GM21529 (cell line): ENCODE measurements around the gene PVALEF.

Experiments used
- ATAC-seq: cut with Tn5 transposase; IDR thresholded peaks from one replicate; pipeline ENCODE4 v1.9.1; 2021; ENCODE audit not compliant: unreplicated experiment

PVALEF gene

GRCh38 chr17:81180836-81181810, 15.8 kb downstream of the PVALEF start:
- no peak for ATAC-seq

GRCh38 chr17:81181811-81182185, 16.5 kb downstream of the PVALEF start:
- ATAC-seq, result no peak

GRCh38 chr17:81182596-81182995, 17.3 kb downstream of the PVALEF start:
- ATAC-seq, result no peak

GRCh38 chr17:81183316-81183715, 18.0 kb downstream of the PVALEF start:
- no peak for ATAC-seq

- no peak for ATAC-seq
Observed at GRCh38 chr17:81183807-81184206, 18.5 kb downstream of the PVALEF start.

- ATAC-seq, result no peak
Observed at GRCh38 chr17:81184555-81184954, 19.2 kb downstream of the PVALEF start.

- no peak for ATAC-seq
Observed at GRCh38 chr17:81186203-81186602, 20.9 kb downstream of the PVALEF start.

GRCh38 chr17:81187120-81187519, 21.8 kb downstream of the PVALEF start:
- no peak for ATAC-seq

- no peak for ATAC-seq
Observed at GRCh38 chr17:81187586-81188490, 22.5 kb downstream of the PVALEF start.

- ATAC-seq, result no peak
Observed at GRCh38 chr17:81188491-81188840, 23.2 kb downstream of the PVALEF start.

- no peak for ATAC-seq
Observed at GRCh38 chr17:81189016-81189415, 23.7 kb downstream of the PVALEF start.

- ATAC-seq, result no peak
Observed at GRCh38 chr17:81189670-81190530, 24.6 kb downstream of the PVALEF start.

- ATAC-seq, result no peak
Observed at GRCh38 chr17:81190591-81190990, 25.3 kb downstream of the PVALEF start.

GRCh38 chr17:81191116-81191515, 25.8 kb downstream of the PVALEF start:
- no peak for ATAC-seq

GRCh38 chr17:81191646-81192045, 26.3 kb downstream of the PVALEF start:
- no peak for ATAC-seq

GRCh38 chr17:81192386-81193050, 27.2 kb downstream of the PVALEF start:
- ATAC-seq, result no peak

- ATAC-seq, result no peak
Observed at GRCh38 chr17:81193051-81193410, 27.7 kb downstream of the PVALEF start.

- no peak for ATAC-seq
Observed at GRCh38 chr17:81193470-81194224, 28.3 kb downstream of the PVALEF start.

- no peak for ATAC-seq
Observed at GRCh38 chr17:81194225-81194760, 29.0 kb downstream of the PVALEF start.
